Subcutaneous adipose tissue (tissue), 4 donors: ENCODE measurements around the gene DGKQ. TPM values are rescaled to one million over a fixed set of nuclear protein-coding genes. Genes with fewer than 3 reads are reported as not detected.

Experiments used
- total RNA-seq, 4 donors: library from RNA; depleted of rRNA; stranded (reverse); fragments of >200 nt; gene quantifications; one replicate each; pipeline ENCODE4 v1.1.0, GENCODE V29; 2016
- TF ChIP-seq, protein P1 (sequence below): fragments of 450-650 bp; IDR thresholded peaks from one replicate; pipeline ENCODE4 v1.5.1; 2016; ENCODE audit warnings: low read depth, mild to moderate bottlenecking, control low read depth, antibody characterized with exemption, moderate library complexity

Gene DGKQ
- total RNA-seq, 4 donors from 2014 or later, result 2.9 to 12.2 (median 5.5) TPM

DNA sequence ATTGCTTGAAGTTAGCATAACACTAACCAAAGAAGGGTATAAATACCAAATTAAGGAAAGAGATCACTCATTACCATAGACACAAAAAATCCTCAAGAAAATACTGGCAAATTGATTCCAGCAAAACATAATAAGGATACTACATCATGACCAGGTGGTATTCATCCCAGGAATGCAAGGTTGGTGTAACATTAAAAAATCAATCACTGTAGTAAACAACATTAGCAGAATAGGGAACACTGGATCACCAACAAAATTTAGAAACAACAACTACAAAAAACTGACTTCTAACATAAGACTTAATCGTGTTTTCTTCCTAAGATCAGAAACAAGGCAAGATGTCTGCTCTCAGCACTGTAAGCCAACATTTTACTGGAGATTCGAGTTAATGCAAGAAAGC is 55.4 kb downstream of the DGKQ start:
- TF ChIP-seq, protein P1, sequence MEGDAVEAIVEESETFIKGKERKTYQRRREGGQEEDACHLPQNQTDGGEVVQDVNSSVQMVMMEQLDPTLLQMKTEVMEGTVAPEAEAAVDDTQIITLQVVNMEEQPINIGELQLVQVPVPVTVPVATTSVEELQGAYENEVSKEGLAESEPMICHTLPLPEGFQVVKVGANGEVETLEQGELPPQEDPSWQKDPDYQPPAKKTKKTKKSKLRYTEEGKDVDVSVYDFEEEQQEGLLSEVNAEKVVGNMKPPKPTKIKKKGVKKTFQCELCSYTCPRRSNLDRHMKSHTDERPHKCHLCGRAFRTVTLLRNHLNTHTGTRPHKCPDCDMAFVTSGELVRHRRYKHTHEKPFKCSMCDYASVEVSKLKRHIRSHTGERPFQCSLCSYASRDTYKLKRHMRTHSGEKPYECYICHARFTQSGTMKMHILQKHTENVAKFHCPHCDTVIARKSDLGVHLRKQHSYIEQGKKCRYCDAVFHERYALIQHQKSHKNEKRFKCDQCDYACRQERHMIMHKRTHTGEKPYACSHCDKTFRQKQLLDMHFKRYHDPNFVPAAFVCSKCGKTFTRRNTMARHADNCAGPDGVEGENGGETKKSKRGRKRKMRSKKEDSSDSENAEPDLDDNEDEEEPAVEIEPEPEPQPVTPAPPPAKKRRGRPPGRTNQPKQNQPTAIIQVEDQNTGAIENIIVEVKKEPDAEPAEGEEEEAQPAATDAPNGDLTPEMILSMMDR, result no peak

DNA sequence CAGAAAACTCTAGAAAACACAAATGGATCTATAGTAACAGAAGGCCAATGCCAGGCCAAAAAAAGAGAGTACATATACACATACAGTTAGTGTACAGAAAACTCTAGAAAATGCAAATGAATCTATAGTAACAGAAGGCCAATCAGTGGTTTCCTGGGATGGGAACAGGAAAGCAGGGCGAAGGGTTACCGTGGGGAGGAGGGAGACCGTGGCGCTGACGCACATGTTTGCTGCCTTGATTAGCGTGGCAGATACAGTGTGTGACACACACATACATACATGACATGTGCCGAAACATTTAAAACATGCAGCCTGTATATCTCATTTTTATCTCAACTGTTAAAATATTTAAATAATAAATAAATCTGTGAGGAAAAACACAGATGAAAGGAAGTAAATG is 55.9 kb downstream of the DGKQ start:
- TF ChIP-seq, protein P1, result no peak

DNA sequence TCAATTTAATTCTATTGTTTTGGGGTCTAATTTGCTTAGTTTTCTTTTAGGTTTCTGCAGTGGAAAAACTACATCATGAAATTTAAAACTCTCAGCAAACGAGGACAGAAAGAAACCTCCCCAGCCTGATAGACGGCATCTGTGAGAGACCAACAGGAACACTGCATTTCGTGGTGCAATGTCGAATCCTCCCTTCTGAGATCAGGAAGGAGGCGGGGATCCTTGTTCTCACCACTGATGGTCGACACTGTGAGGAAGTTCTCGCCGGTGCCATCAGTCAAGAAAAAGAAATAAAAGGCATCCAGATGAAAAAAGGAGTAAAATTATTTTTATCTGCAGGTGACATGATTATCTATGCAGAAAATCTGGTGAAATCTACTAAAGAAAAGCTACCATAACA is 57.8 kb downstream of the DGKQ start:
- TF ChIP-seq, protein P1, result no peak

DNA sequence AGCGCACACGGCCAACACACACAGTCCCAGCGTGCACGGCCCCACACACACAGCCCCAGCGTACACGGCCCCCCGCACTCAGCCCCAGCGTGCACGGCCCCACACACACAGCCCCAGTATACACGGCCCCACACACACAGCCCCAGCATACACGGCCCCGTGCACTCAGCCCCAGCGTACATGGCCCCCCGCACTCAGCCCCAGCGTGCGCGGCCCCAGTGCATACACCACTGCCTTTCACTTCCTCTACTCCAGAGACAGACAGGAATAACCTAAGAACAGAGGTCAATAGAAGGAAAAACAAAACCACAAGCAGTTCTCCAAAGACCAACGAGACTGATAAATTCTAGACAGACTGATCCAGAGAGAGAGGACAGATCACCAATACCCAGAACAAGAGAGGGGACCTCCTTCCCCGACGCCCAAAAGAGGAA is 58.3 kb downstream of the DGKQ start:
- TF ChIP-seq, protein P1, result no peak

DNA sequence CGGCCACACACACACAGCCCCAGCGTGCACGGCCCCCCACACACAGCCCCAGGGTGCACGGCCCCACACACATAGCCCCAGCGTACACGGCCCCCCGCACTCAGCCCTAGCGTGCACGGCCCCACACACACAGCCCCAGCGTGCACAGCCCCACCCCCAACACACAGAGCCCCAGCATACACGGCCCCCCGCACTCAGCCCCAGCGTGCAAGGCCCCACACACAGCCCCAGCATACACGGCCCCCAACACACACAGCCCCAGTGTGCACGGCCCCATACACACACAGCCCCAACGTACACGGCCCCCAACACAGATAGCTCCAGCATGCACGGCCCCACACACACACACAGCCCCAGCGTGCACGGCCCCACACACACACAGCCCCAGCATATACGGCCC is 58.8 kb downstream of the DGKQ start:
- TF ChIP-seq, protein P1, result no peak

DNA sequence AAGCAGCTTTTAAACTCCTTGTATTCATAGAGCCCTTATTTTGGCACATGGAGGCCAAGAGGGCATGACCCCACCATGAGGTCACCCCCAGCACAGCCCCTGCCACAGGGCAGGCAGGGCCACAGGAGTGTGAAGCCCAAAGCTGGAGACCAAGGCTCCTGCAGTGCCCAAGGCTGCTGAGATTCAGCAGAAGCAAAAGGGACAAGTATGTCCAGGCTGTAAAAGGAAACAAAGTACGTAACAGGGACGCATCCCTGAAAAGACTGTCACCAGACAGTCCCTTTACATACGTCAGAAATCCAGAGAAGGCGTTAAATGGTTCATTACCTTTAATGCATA is 60.1 kb downstream of the DGKQ start:
- TF ChIP-seq, protein P1, result no peak

DNA sequence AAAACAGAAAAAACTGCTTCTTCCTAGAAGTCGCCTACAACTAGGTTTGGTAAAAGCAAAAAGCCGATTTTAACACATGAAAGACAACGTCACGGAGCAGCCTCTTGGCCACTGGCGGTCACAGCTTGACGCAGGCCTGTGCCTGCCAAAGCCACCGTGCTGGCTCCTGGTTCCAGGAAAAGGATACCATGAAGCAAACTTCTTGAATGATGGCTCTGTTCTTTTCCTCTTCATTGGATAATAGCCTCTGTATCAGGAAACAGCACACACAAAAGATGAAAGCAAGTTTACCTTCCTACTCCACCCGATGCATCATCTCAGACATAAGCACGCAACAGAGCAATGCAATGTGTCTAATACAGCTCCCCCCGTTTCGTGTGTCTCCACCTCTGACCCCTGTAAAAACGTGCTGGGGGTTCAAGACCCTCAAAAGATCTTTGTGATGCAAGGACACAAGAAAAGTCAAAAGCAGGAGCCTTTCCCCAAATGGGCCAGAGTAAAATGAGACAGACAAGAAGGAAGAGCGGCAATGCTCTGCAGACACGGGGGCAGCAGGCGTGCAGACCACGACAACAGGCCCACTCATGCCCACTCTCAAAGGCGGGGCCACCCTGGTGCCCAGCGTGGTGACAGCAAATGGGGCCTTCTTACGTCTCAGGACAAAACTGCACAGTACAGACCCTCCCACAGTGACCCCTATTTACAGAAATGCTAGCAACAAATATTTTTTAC is 60.7 kb downstream of the DGKQ start:
- TF ChIP-seq, protein P1, result no peak
